DMS153 treated with DMSO at 0.1 percent for 48 hours (cell line): Measurements from ENCODE around the gene PSME3IP1.
"Not testable (repeated sequence)": the region's sequence is repeated elsewhere in the genome, so short reads cannot be mapped to it uniquely, and the experiment has no call there.

Source experiments
- DNase-seq: peaks from one replicate; lab custom pipeline; 2025; ENCODE audit not compliant: unreplicated experiment; lab: John Stamatoyannopoulos, UW

PSME3IP1 gene

GRCh38 chr16:57200321-57200720, 14.5 kb upstream of the PSME3IP1 start:
- not testable (repeated sequence) for DNase-seq

GRCh38 chr16:57196753-57197152, 10.9 kb upstream of the PSME3IP1 start:
- no peak for DNase-seq

- DNase-seq: no peak
These were observed 10.4 kb upstream of the PSME3IP1 start for GRCh38 chr16:57196286-57196685.

- DNase-seq: no peak
These were observed 8.7 kb upstream of the PSME3IP1 start for GRCh38 chr16:57194512-57194911.

GRCh38 chr16:57192720-57193486, 7.1 kb upstream of the PSME3IP1 start:
- DNase-seq: no peak

- DNase-seq: no peak
These were observed 6.3 kb upstream of the PSME3IP1 start for GRCh38 chr16:57192146-57192545.

GRCh38 chr16:57191056-57191571, 5.3 kb upstream of the PSME3IP1 start:
- no peak for DNase-seq

- DNase-seq: no peak
These were observed 4.3 kb upstream of the PSME3IP1 start for GRCh38 chr16:57190136-57190535.

GRCh38 chr16:57189527-57189926, 3.7 kb upstream of the PSME3IP1 start:
- not testable (repeated sequence) for DNase-seq

GRCh38 chr16:57188711-57189002, 2.8 kb upstream of the PSME3IP1 start:
- no peak for DNase-seq

GRCh38 chr16:57187902-57188710, 2.3 kb upstream of the PSME3IP1 start:
- DNase-seq: not testable (repeated sequence)

- DNase-seq: no peak
These were observed 1.3 kb upstream of the PSME3IP1 start for GRCh38 chr16:57186872-57187854.

GRCh38 chr16:57185446-57185944, 344 bp downstream of the PSME3IP1 start:
- DNase-seq: no peak

- no peak for DNase-seq
These were observed 873 bp downstream of the PSME3IP1 start for GRCh38 chr16:57184887-57185445.

GRCh38 chr16:57184113-57184512, 1.7 kb downstream of the PSME3IP1 start:
- no peak for DNase-seq

- no peak for DNase-seq
These were observed 6.5 kb downstream of the PSME3IP1 start for GRCh38 chr16:57179215-57179828.

GRCh38 chr16:57178793-57179212, 7.0 kb downstream of the PSME3IP1 start:
- no peak for DNase-seq

GRCh38 chr16:57178196-57178595, 7.6 kb downstream of the PSME3IP1 start:
- no peak for DNase-seq

- no peak for DNase-seq
These were observed 9.9 kb downstream of the PSME3IP1 start for GRCh38 chr16:57175896-57176295.

GRCh38 chr16:57172721-57173290, 13.0 kb downstream of the PSME3IP1 start:
- DNase-seq: no peak
